Measurements from ENCODE around the gene ZNF236.

DNA sequence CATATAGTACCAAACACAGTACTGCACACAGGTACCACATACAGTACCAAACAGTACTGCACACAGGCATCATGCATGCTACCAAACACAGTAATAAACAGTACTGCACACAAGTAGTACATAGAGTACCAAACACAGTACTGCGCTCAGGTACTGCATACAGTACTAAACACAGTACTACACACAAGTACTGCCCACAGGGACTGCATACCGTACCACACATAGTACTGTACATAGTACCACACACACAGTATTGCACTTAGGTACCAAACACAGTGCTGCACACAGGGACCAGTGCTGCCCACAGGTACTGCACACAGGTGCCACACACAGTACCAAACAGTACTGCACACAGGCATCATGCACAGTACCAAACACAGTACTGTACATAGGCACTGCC lies 74.9 kb downstream of the ZNF236 start:
- TF ChIP-seq, protein P1, sequence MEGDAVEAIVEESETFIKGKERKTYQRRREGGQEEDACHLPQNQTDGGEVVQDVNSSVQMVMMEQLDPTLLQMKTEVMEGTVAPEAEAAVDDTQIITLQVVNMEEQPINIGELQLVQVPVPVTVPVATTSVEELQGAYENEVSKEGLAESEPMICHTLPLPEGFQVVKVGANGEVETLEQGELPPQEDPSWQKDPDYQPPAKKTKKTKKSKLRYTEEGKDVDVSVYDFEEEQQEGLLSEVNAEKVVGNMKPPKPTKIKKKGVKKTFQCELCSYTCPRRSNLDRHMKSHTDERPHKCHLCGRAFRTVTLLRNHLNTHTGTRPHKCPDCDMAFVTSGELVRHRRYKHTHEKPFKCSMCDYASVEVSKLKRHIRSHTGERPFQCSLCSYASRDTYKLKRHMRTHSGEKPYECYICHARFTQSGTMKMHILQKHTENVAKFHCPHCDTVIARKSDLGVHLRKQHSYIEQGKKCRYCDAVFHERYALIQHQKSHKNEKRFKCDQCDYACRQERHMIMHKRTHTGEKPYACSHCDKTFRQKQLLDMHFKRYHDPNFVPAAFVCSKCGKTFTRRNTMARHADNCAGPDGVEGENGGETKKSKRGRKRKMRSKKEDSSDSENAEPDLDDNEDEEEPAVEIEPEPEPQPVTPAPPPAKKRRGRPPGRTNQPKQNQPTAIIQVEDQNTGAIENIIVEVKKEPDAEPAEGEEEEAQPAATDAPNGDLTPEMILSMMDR (IDR thresholded peaks at IDR 0.05) = no peak
- no peak for TF ChIP-seq POLR2A (IDR thresholded peaks at IDR 0.05)

Measured in stomach (tissue), 4 donors.